H1 (cell line): ENCODE data around the gene PSMD3. TPM values are rescaled to one million over a fixed set of nuclear protein-coding genes. Genes with fewer than 3 reads are reported as not detected.

Experiments used
- CTCF ChIA-PET: fragments of 300-600 bp; sonication (Branson Sonifier 250); formaldehyde crosslinking; loops from one replicate; lab custom pipeline; 2021; ENCODE audit not compliant: partially characterized antibody; lab: Charles Lee
- POLR2A ChIA-PET: fragments of 300-600 bp; sonication (Branson Sonifier 250); formaldehyde crosslinking; loops from one replicate; lab custom pipeline; 2021; ENCODE audit warnings: inconsistent platforms; ENCODE audit not compliant: partially characterized antibody; lab: Charles Lee
- DNase-seq, 2 experiments: peaks; one replicate each; pipeline versions ENCODE4 v3.0.0 to v3.0.0-alpha.2; 2010 to 2022; ENCODE audit warnings: low spot score in 2 of 2, low read depth in 1 of 2, mixed read lengths in 1 of 2
- FAIRE-seq: peaks from 2 replicates; lab custom pipeline; 2011; peaks lifted over from hg19 to GRCh38; lab: Jason Lieb, UNC
- H2AFZ ChIP-seq: 2 replicates; pipeline ENCODE4 v1.8.1; 2012; ENCODE audit warnings: low read length, inconsistent platforms
- H2AK5ac ChIP-seq: 2 replicates; pipeline ENCODE4 v1.6.1; 2013; ENCODE audit warnings: low read depth, low read length
- H2BK120ac ChIP-seq: replicated peaks from 2 replicates; pipeline ENCODE3; 2013; ENCODE audit warnings: low read depth, low read length, inconsistent platforms
- H2BK12ac ChIP-seq: 2 replicates; pipeline ENCODE4 v1.6.1; 2013; ENCODE audit warnings: low read depth, low read length
- H2BK15ac ChIP-seq: 2 replicates; pipeline ENCODE4 v1.6.1; 2013; ENCODE audit warnings: low read length
- H2BK20ac ChIP-seq: 2 replicates; pipeline ENCODE4 v1.6.1; 2013; ENCODE audit warnings: low read length
- H2BK5ac ChIP-seq: 2 replicates; pipeline ENCODE4 v1.6.1; 2013; ENCODE audit warnings: low read depth, low read length
- H3K14ac ChIP-seq: 2 replicates; pipeline ENCODE4 v1.6.1; 2013; ENCODE audit warnings: inconsistent platforms; ENCODE audit not compliant: insufficient read length
- H3K18ac ChIP-seq: 2 replicates; pipeline ENCODE4 v1.6.1; 2013; ENCODE audit warnings: low read length; ENCODE audit errors: extremely low read depth
- H3K23ac ChIP-seq: 2 replicates; pipeline ENCODE4 v1.6.1; 2013; ENCODE audit warnings: inconsistent platforms; ENCODE audit not compliant: insufficient read length
- H3K23me2 ChIP-seq: 2 replicates; pipeline ENCODE4 v1.6.1; 2013; ENCODE audit warnings: low read depth, low read length
- H3K27ac ChIP-seq: 2 replicates; pipeline ENCODE4 v1.6.1; 2011; ENCODE audit warnings: low read depth, low read length, inconsistent platforms
- H3K27me3 ChIP-seq, 4 experiments: replicated peaks in 1 of 4; 1 replicate in 1 of 4; 2 replicates in 3 of 4; pipeline versions ENCODE4 v1.6.1 to v1.8.1; 2011 to 2013; ENCODE audit warnings: low read length in 3 of 4, mild to moderate bottlenecking in 3 of 4, inconsistent platforms in 2 of 4, mixed read lengths in 2 of 4, moderate library complexity in 1 of 4; ENCODE audit not compliant: control insufficient read depth in 3 of 4, insufficient read depth in 3 of 4; ENCODE audit errors: extremely low read depth in 1 of 4
- H3K36me3 ChIP-seq, 4 experiments: 2 replicates each; pipeline versions ENCODE4 v1.6.1 to v1.8.1; 2011 to 2013; ENCODE audit warnings: mild to moderate bottlenecking in 4 of 4, low read length in 3 of 4, moderate library complexity in 2 of 4, control low read depth in 1 of 4, inconsistent platforms in 1 of 4; ENCODE audit not compliant: insufficient read depth in 4 of 4, control insufficient read depth in 2 of 4
- H3K4ac ChIP-seq: replicated peaks from 2 replicates; pipeline ENCODE3; 2013; ENCODE audit warnings: low read length, low read depth, mixed read lengths, inconsistent platforms; ENCODE audit not compliant: insufficient read length
- H3K4me1 ChIP-seq, 4 experiments: replicated peaks in 1 of 4; 1 replicate in 1 of 4; 2 replicates in 3 of 4; pipeline versions ENCODE4 v1.6.1 to v1.8.1; 2011 to 2013; ENCODE audit warnings: low read length in 3 of 4, inconsistent platforms in 2 of 4, mixed read lengths in 1 of 4; ENCODE audit not compliant: insufficient read depth in 4 of 4, control insufficient read depth in 3 of 4
- H3K4me2 ChIP-seq, 2 experiments: 2 replicates each; pipeline versions ENCODE4 v1.6.1 to v1.8.1; 2011 to 2013; ENCODE audit warnings: low read depth in 2 of 2, low read length in 2 of 2, control low read depth in 1 of 2, inconsistent platforms in 1 of 2, mild to moderate bottlenecking in 1 of 2; ENCODE audit not compliant: insufficient read depth in 1 of 2
- H3K4me3 ChIP-seq, 4 experiments: fragments of 200-600, 300-600 bp in 1 of 4; sonication (generic), shearing (Covaris generic), sonication (Bioruptor Twin) in 1 of 4; 2 replicates each; pipeline versions ENCODE4 v1.5.1 to v1.8.1; 2011 to 2016; ENCODE audit warnings: low read length in 4 of 4, low read depth in 3 of 4, control low read depth in 2 of 4, inconsistent platforms in 2 of 4, mild to moderate bottlenecking in 2 of 4, mixed read lengths in 1 of 4, moderate library complexity in 1 of 4; ENCODE audit not compliant: insufficient read depth in 2 of 4; ENCODE audit errors: extremely low read depth in 1 of 4
- H3K56ac ChIP-seq: replicated peaks from 2 replicates; pipeline ENCODE3; 2013; ENCODE audit warnings: low read depth, mild to moderate bottlenecking, mixed read lengths, low read length, inconsistent platforms; ENCODE audit not compliant: insufficient read length
- H3K79me1 ChIP-seq: 2 replicates; pipeline ENCODE4 v1.6.1; 2013; ENCODE audit warnings: low read depth, low read length, control low read depth
- H3K79me2 ChIP-seq, 2 experiments: 2 replicates each; pipeline versions ENCODE4 v1.6.1 to v1.8.1; 2012 to 2013; ENCODE audit warnings: low read length in 2 of 2, mild to moderate bottlenecking in 2 of 2, inconsistent platforms in 1 of 2; ENCODE audit not compliant: insufficient read depth in 2 of 2, control insufficient read depth in 1 of 2
- H3K9ac ChIP-seq, 4 experiments: replicated peaks in 1 of 4; 1 replicate in 1 of 4; 2 replicates in 3 of 4; pipeline versions ENCODE4 v1.6.1 to v1.8.1; 2011 to 2013; ENCODE audit warnings: low read depth in 3 of 4, low read length in 3 of 4, control low read depth in 2 of 4, mild to moderate bottlenecking in 2 of 4, moderate library complexity in 2 of 4, inconsistent platforms in 1 of 4; ENCODE audit errors: extremely low read depth in 1 of 4
- H3K9me3 ChIP-seq, 2 experiments: 2 replicates each; pipeline versions ENCODE4 v1.6.1 to v1.8.1; 2012 to 2013; ENCODE audit warnings: mild to moderate bottlenecking in 2 of 2, moderate library complexity in 2 of 2, control low read depth in 1 of 2, inconsistent platforms in 1 of 2, low read depth in 1 of 2, low read length in 1 of 2, mixed read lengths in 1 of 2; ENCODE audit not compliant: insufficient read depth in 2 of 2
- H4K20me1 ChIP-seq, 2 experiments: replicated peaks in 1 of 2; 2 replicates each; pipeline versions ENCODE3 to v1.8.1; 2011 to 2013; ENCODE audit warnings: inconsistent platforms in 2 of 2, low read length in 2 of 2, mild to moderate bottlenecking in 1 of 2; ENCODE audit not compliant: insufficient read depth in 2 of 2, control insufficient read depth in 1 of 2
- H4K5ac ChIP-seq: 2 replicates; pipeline ENCODE4 v1.6.1; 2013; ENCODE audit warnings: low read length, low read depth, mixed read lengths, inconsistent platforms; ENCODE audit not compliant: insufficient read length
- H4K8ac ChIP-seq: 2 replicates; pipeline ENCODE4 v1.8.0; 2013; ENCODE audit warnings: mild to moderate bottlenecking, moderate library complexity, low read length, inconsistent platforms; ENCODE audit not compliant: insufficient read depth; ENCODE audit errors: extremely low read depth
- H4K91ac ChIP-seq: replicated peaks from 2 replicates; pipeline ENCODE3; 2013; ENCODE audit warnings: low read length, mixed read lengths, inconsistent platforms; ENCODE audit not compliant: insufficient read length
- CEBPB ChIP-seq: IDR thresholded peaks from 2 replicates; pipeline ENCODE4 v1.6.1; 2012; ENCODE audit warnings: low read depth, low read length
- CHD2 ChIP-seq: IDR thresholded peaks from 2 replicates; pipeline ENCODE4 v1.6.1; 2012; ENCODE audit warnings: low read length, improper control_type of control experiment
- EP300 ChIP-seq, 2 experiments: IDR thresholded peaks; 1 replicate in 1 of 2; 2 replicates in 1 of 2; pipeline ENCODE4 v1.6.1; 2011 to 2012; ENCODE audit warnings: low read depth in 2 of 2, low read length in 2 of 2, mild to moderate bottlenecking in 2 of 2, borderline replicate concordance in 1 of 2, inconsistent platforms in 1 of 2, moderate library complexity in 1 of 2
- FOSL1 ChIP-seq: IDR thresholded peaks from 2 replicates; pipeline ENCODE4 v1.6.1; 2011; ENCODE audit warnings: mild to moderate bottlenecking, low read depth, low read length, moderate library complexity; ENCODE audit not compliant: insufficient read depth
- HDAC2 ChIP-seq, 2 experiments: fragments of 300-600 bp in 1 of 2; sonication (generic) in 1 of 2; IDR thresholded peaks; 2 replicates each; pipeline ENCODE4 v1.6.1; 2011 to 2012; ENCODE audit warnings: low read depth in 2 of 2, low read length in 2 of 2, mild to moderate bottlenecking in 2 of 2, moderate library complexity in 2 of 2, borderline replicate concordance in 1 of 2, inconsistent platforms in 1 of 2
- ZNF274 ChIP-seq: IDR thresholded peaks from 2 replicates; pipeline ENCODE4 v1.7.0; 2012; ENCODE audit warnings: low read length, borderline replicate concordance; ENCODE audit errors: extremely low read depth
- whole genome bisulfite sequencing, 2 experiments: shearing (Covaris generic) in 1 of 2; methylation state at CpG; one replicate each; pipeline versions ENCODE4 v1.1.6 to v1.1.7; 2013 to 2015; ENCODE audit warnings: low lambda C conversion rate in 2 of 2, mixed read lengths in 2 of 2, inconsistent platforms in 1 of 2, low coverage in 1 of 2, missing lambda C conversion rate in 1 of 2; ENCODE audit not compliant: insufficient replicate concordance in 2 of 2, insufficient coverage in 1 of 2, insufficient read length in 1 of 2; ENCODE audit errors: extremely low coverage in 1 of 2, missing lambda C conversion rate in 1 of 2; 5-methylcytosine and 5-hydroxymethylcytosine counted together
- polyA plus RNA-seq, 7 experiments: library from polyadenylated mRNA; depleted of rRNA in 3 of 7; stranded (reverse) in 5 of 7; unstranded in 2 of 7; fragments of >200 nt in 5 of 7; fragments of 200-250 nt in 2 of 7; gene quantifications; 1 replicate in 5 of 7; 2 replicates in 1 of 7; 4 replicates in 1 of 7; pipeline versions ENCODE4 v1.2.1 to v1.2.3, GENCODE V29; 2011 to 2013; ENCODE audit warnings: missing spikeins in 2 of 7, mixed read lengths in 2 of 7
- total RNA-seq: library from RNA; stranded (reverse); fragmentation: NEBNext Ultra II Directional; extraction: Animal tissue kit (Norgen Biotek cat#: 25700); gene quantifications from 2 replicates; pipeline ENCODE4 v1.2.1, GENCODE V29; 2021

Gene PSMD3
- total and polyA plus RNA-seq, 2 of the 8 experiments (the other 6 are each of a cell fraction or from before 2014, with no cell fraction given): 151 to 198 TPM

- Histone ChIP-seq H2BK15ac (no peak overlapping the region), H3K23me2 (no peaks in the 10 kb centered on the region), H3K4me1 (no peaks in the 10 kb centered on the region), H3K23ac (no peak overlapping the region), H2BK20ac (no peak overlapping the region), H2AFZ (no peak overlapping the region), H3K18ac (no peak overlapping the region), H3K79me2 (no peaks in the 10 kb centered on the region), H4K91ac (no peak overlapping the region), H2BK120ac (no peak overlapping the region), H3K79me1 (no peaks in the 10 kb centered on the region), H4K20me1 (peaks cover 0 to 1% of the 10 kb centered on the region in 2 experiments), H3K4ac (no peak overlapping the region), H3K4me3 (no peak overlapping the region), H4K5ac (no peak overlapping the region), H2AK5ac (no peak overlapping the region), H4K8ac (no peak overlapping the region), H3K27ac (no peak overlapping the region), H3K27me3 (no peaks in the 10 kb centered on the region), H3K36me3 (no peaks in the 10 kb centered on the region), H3K14ac (no peak overlapping the region), H3K4me2 (no peak overlapping the region), H3K9me3 (no peaks in the 10 kb centered on the region), H3K9ac (no peak overlapping the region), H3K56ac (no peak overlapping the region), H2BK12ac (no peak overlapping the region), H2BK5ac (no peak overlapping the region)
- CTCF ChIA-PET: interaction anchor here (0.6 to 1.3 kb wide), 2 partner anchors 23 to 25 kb away, joined by 3 read pairs; no protein-coding TSS in a partner anchor
- FAIRE-seq (no peak), DNase-seq (no peak)
- POLR2A ChIA-PET: no interaction called here
- 97% methylated on average over 9 of the region's 9 CpGs; no CpG with 5 or more reads in 1 of the 2 experiments for WGBS, 2 experiments
- TF ChIP-seq CHD2: no peak
- no peak for TF ChIP-seq FOSL1
- TF ChIP-seq HDAC2 (IDR thresholded peaks at IDR 0.05; ENCODE audit: borderline replicate concordance in 1 of 2, low read depth in 2 of 2, low read length in 2 of 2): no peak
- TF ChIP-seq ZNF274: no peak
- no peak for TF ChIP-seq CEBPB
- TF ChIP-seq EP300 (IDR thresholded peaks at IDR 0.05; ENCODE audit: borderline replicate concordance in 1 of 2, low read depth in 2 of 2, low read length in 2 of 2): no peak
Measured at GRCh38 chr17:40004072-40004471, 23.5 kb downstream of the PSMD3 start.
